Activated naive CD8-positive, alpha-beta T cell treated with anti-CD3 and anti-CD28 coated beads for 36 hours (primary cell): Measurements from ENCODE around the gene SLC25A38. TPM values are rescaled to one million over a fixed set of nuclear protein-coding genes. Genes with fewer than 3 reads are reported as not detected.
"Not testable (repeated sequence)": the region's sequence is repeated elsewhere in the genome, so short reads cannot be mapped to it uniquely, and the experiment has no call there.

Experiments used
- DNase-seq: peaks from one replicate; pipeline ENCODE4 v3.0.0; 2021
- H3K27ac Mint-ChIP-seq: one replicate; pipeline ENCODE4 v1.8.0; 2022; ENCODE audit warnings: mild to moderate bottlenecking, moderate library complexity, mixed read lengths
- H3K27me3 Mint-ChIP-seq: one replicate; pipeline ENCODE4 v1.8.0; 2022; ENCODE audit warnings: mild to moderate bottlenecking, mixed read lengths
- H3K36me3 Mint-ChIP-seq: one replicate; pipeline ENCODE4 v1.8.0; 2021; ENCODE audit warnings: mild to moderate bottlenecking, mixed read lengths
- H3K4me1 Mint-ChIP-seq: one replicate; pipeline ENCODE4 v1.8.0; 2021; ENCODE audit warnings: mixed read lengths
- H3K4me3 Mint-ChIP-seq: one replicate; pipeline ENCODE4 v1.8.0; 2022; ENCODE audit warnings: mild to moderate bottlenecking, moderate library complexity, mixed read lengths
- H3K9me3 Mint-ChIP-seq: one replicate; pipeline ENCODE4 v1.8.0; 2022; ENCODE audit warnings: mixed read lengths
- total RNA-seq, 2 experiments: library from RNA; stranded (reverse); gene quantifications; one replicate each; pipeline ENCODE4 v1.2.3, GENCODE V29; 2021

Gene SLC25A38, protein sequence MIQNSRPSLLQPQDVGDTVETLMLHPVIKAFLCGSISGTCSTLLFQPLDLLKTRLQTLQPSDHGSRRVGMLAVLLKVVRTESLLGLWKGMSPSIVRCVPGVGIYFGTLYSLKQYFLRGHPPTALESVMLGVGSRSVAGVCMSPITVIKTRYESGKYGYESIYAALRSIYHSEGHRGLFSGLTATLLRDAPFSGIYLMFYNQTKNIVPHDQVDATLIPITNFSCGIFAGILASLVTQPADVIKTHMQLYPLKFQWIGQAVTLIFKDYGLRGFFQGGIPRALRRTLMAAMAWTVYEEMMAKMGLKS
- total RNA-seq: 10 to 100 TPM; 43.2 to 44.1 TPM

- DNase-seq: peak; percentile 87
- H3K4me3 Mint-ChIP-seq: peak within 1 kb of the TSS; percentile 94
- peaks cover 16% of the 10 kb centered on the region for H3K36me3 Mint-ChIP-seq
- H3K27me3 Mint-ChIP-seq: no peaks in the 10 kb centered on the region
- H3K27ac Mint-ChIP-seq: peak within 1 kb of the TSS; percentile 98
- no peaks in the 10 kb centered on the region for H3K9me3 Mint-ChIP-seq
- peaks cover 39% of the 10 kb centered on the region for H3K4me1 Mint-ChIP-seq
Measured at GRCh38 chr3:39383045-39383880, at the start of gene SLC25A38. TSS of gene SLC25A38 (plus strand) at chr3:39383370. CDS start at chr3:39383725, 355 bp downstream.

DNA sequence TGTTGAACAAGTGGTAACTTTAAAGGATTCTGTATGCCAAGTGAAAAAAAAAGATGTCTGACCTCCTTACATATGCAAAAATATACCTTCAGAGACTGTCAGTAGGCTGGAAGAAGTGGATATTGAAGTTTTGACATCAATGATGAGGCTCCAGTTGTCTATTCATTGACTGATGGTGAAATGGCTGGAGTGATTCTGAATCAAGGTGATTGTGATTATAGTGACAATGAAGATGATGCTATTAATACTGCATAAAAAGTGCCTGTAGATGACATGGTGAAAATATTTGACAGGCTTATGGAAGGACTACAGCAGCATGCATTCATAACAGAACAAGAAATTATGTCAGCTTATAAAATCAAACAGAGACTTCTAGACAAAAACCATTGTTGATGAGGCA is 49.6 kb upstream of the SLC25A38 start:
- no peak for DNase-seq
- no peak overlapping the region for H3K4me3 Mint-ChIP-seq
- H3K36me3 Mint-ChIP-seq: peaks cover 5% of the 10 kb centered on the region
- no peaks in the 10 kb centered on the region for H3K4me1 Mint-ChIP-seq
- H3K27ac Mint-ChIP-seq: no peak overlapping the region
- H3K9me3 Mint-ChIP-seq: no peaks in the 10 kb centered on the region
- H3K27me3 Mint-ChIP-seq: no peaks in the 10 kb centered on the region

- H3K4me1 Mint-ChIP-seq: no peaks in the 10 kb centered on the region
- no peaks in the 10 kb centered on the region for H3K27me3 Mint-ChIP-seq
- no peak overlapping the region for H3K4me3 Mint-ChIP-seq
- no peaks in the 10 kb centered on the region for H3K9me3 Mint-ChIP-seq
- no peak overlapping the region for H3K27ac Mint-ChIP-seq
- H3K36me3 Mint-ChIP-seq: peaks cover 5% of the 10 kb centered on the region
- DNase-seq: no peak
Measured at GRCh38 chr3:39334205-39334604, 49.0 kb upstream of the SLC25A38 start.

DNA sequence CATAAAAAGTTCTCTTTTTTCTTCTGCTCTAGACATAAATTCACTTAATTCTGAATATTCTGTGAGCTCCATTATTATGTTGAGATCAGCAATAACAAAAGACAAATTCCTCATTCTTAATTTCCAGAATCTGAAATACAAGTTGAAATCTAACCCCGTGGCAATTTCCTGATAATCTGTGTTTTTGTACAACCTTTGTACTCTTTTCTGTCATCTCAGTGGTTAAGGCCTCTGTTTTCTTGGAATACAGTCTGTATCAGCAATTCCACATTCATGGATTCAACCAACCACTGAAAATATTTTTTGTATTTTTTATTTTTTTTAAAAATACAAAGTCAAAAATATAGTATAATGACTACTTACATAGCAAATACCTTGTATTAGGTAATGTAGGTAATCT is 45.0 kb upstream of the SLC25A38 start:
- H3K9me3 Mint-ChIP-seq: no peaks in the 10 kb centered on the region
- H3K27me3 Mint-ChIP-seq: peaks cover 4% of the 10 kb centered on the region
- peaks cover 6% of the 10 kb centered on the region for H3K36me3 Mint-ChIP-seq
- H3K27ac Mint-ChIP-seq: no peak overlapping the region
- no peaks in the 10 kb centered on the region for H3K4me1 Mint-ChIP-seq
- DNase-seq: no peak
- no peak overlapping the region for H3K4me3 Mint-ChIP-seq

GRCh38 chr3:39339086-39339485 is 44.1 kb upstream of the SLC25A38 start:
- peaks cover 6% of the 10 kb centered on the region for H3K36me3 Mint-ChIP-seq

GRCh38 chr3:39343076-39343717 is 40.0 kb upstream of the SLC25A38 start:
- Mint-ChIP-seq H3K4me1 (peaks cover 17% of the 10 kb centered on the region), H3K36me3 (peaks cover 1% of the 10 kb centered on the region), H3K27me3 (peaks cover 4% of the 10 kb centered on the region), H3K27ac (no peak overlapping the region), H3K4me3 (no peak overlapping the region), H3K9me3 (no peaks in the 10 kb centered on the region)
- no peak for DNase-seq

More at GRCh38 chr3:39339086-39339485, 44.1 kb upstream of the SLC25A38 start:
- Mint-ChIP-seq H3K9me3 (no peaks in the 10 kb centered on the region), H3K4me1 (no peaks in the 10 kb centered on the region), H3K4me3 (no peak overlapping the region), H3K27me3 (peaks cover 4% of the 10 kb centered on the region), H3K27ac (no peak overlapping the region)
- no peak for DNase-seq

DNA sequence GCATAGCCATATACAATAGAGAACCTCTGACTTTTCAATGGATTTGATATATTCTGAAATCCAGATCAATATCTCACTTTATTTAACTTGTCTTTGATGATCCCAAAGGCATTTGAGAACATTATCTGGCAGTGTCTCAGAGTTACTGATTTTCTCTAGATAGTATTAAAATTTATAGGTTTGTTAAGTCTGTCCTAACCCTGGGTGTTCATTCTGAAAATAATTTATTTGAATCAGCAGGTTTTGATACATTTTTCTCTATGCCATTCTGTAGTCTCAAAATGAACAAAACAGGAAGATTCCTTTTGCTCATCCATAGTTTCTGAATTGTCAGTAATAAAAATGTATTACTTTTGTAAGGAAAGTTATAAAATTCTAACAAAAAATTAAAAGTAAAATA is 39.4 kb upstream of the SLC25A38 start:
- peaks cover 17% of the 10 kb centered on the region for H3K4me1 Mint-ChIP-seq
- H3K27me3 Mint-ChIP-seq: peaks cover 4% of the 10 kb centered on the region
- no peak overlapping the region for H3K27ac Mint-ChIP-seq
- H3K4me3 Mint-ChIP-seq: no peak overlapping the region
- no peak for DNase-seq
- H3K36me3 Mint-ChIP-seq: peaks cover 1% of the 10 kb centered on the region
- H3K9me3 Mint-ChIP-seq: no peaks in the 10 kb centered on the region

- Mint-ChIP-seq H3K4me3 (no peak overlapping the region), H3K36me3 (peaks cover 1% of the 10 kb centered on the region), H3K27me3 (no peaks in the 10 kb centered on the region), H3K4me1 (peaks cover 17% of the 10 kb centered on the region), H3K27ac (no peak overlapping the region), H3K9me3 (no peaks in the 10 kb centered on the region)
- no peak for DNase-seq
Measured at GRCh38 chr3:39344746-39345344, 38.3 kb upstream of the SLC25A38 start.

- H3K9me3 Mint-ChIP-seq: no peaks in the 10 kb centered on the region
- peaks cover 1% of the 10 kb centered on the region for H3K36me3 Mint-ChIP-seq
- peak overlapping the region; percentile 28 for H3K27ac Mint-ChIP-seq
- H3K27me3 Mint-ChIP-seq: no peaks in the 10 kb centered on the region
- no peak for DNase-seq
- H3K4me3 Mint-ChIP-seq: peak overlapping the region; percentile 40
- H3K4me1 Mint-ChIP-seq: peaks cover 20% of the 10 kb centered on the region
Measured at GRCh38 chr3:39346785-39347585, 36.2 kb upstream of the SLC25A38 start.

GRCh38 chr3:39347586-39347876 is 35.6 kb upstream of the SLC25A38 start:
- no peak overlapping the region for H3K4me3 Mint-ChIP-seq
- DNase-seq: no peak
- no peak overlapping the region for H3K27ac Mint-ChIP-seq
- H3K36me3 Mint-ChIP-seq: peaks cover 1% of the 10 kb centered on the region
- no peaks in the 10 kb centered on the region for H3K27me3 Mint-ChIP-seq
- H3K4me1 Mint-ChIP-seq: peaks cover 20% of the 10 kb centered on the region
- H3K9me3 Mint-ChIP-seq: no peaks in the 10 kb centered on the region

DNA sequence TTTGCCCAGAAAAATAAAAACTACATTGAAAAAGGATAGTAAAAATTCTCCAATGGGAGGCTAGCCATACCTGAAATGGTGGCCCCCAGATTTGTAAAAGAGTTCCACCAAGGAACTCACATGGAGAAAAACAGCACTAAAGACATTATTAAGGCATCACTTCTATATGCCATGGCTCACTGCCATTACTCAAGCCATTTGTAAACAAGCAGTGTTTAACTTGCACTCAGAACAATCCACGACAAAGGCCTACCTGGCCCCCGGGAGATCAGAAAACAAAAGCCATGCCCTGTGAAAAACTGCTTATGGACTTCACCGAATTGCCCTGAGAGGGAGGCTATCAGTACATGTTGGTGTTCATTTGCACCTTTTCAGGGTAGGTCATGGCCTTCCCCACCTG is 34.1 kb upstream of the SLC25A38 start:
- Mint-ChIP-seq H3K9me3 (no peaks in the 10 kb centered on the region), H3K27ac (no peak overlapping the region), H3K36me3 (no peaks in the 10 kb centered on the region), H3K4me1 (peaks cover 20% of the 10 kb centered on the region), H3K4me3 (no peak overlapping the region), H3K27me3 (no peaks in the 10 kb centered on the region)
- DNase-seq: no peak

- Mint-ChIP-seq H3K36me3 (no peaks in the 10 kb centered on the region), H3K27ac (no peak overlapping the region), H3K4me3 (no peak overlapping the region), H3K27me3 (no peaks in the 10 kb centered on the region), H3K4me1 (peaks cover 20% of the 10 kb centered on the region), H3K9me3 (no peaks in the 10 kb centered on the region)
- DNase-seq: no peak
Measured at GRCh38 chr3:39350714-39351113, 32.5 kb upstream of the SLC25A38 start.

DNA sequence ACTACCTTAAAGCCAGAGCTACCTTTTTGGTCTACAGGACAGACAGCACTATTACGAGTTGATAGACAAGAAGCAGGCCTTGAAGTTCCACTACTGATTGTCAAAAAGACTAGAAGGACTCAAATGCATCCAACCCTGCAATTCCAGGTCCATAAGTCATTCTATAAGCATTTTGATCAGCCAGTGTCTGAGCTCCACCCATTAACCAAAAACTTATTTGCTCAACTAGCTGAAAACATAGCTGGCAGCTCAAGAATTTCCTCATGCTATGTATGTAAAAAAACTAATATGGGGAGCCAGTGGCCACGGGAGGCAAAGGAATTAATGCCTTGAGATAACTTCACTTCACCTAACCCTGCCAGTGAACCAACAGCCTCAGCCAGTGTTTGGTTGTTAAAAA is 32.0 kb upstream of the SLC25A38 start:
- not testable (repeated sequence) for H3K27ac Mint-ChIP-seq, H3K4me3 Mint-ChIP-seq, H3K27me3 Mint-ChIP-seq, H3K9me3 Mint-ChIP-seq, H3K36me3 Mint-ChIP-seq, DNase-seq
- peaks cover 18% of the 10 kb centered on the region for H3K4me1 Mint-ChIP-seq

GRCh38 chr3:39353168-39353927 is 29.8 kb upstream of the SLC25A38 start:
- not testable (repeated sequence) for H3K4me3 Mint-ChIP-seq, H3K27ac Mint-ChIP-seq, DNase-seq, H3K4me1 Mint-ChIP-seq, H3K36me3 Mint-ChIP-seq, H3K9me3 Mint-ChIP-seq, H3K27me3 Mint-ChIP-seq
